ENCODE measurements around the gene BOLA2B. TPM values are rescaled to one million over a fixed set of nuclear protein-coding genes. Genes with fewer than 3 reads are reported as not detected.
A peak's percentile ranks its signal among the peaks of the same experiment; 100 is the strongest.

Gene BOLA2B
- total RNA-seq, 2 donors from 2014 or later: 125 to 134 TPM

DNA sequence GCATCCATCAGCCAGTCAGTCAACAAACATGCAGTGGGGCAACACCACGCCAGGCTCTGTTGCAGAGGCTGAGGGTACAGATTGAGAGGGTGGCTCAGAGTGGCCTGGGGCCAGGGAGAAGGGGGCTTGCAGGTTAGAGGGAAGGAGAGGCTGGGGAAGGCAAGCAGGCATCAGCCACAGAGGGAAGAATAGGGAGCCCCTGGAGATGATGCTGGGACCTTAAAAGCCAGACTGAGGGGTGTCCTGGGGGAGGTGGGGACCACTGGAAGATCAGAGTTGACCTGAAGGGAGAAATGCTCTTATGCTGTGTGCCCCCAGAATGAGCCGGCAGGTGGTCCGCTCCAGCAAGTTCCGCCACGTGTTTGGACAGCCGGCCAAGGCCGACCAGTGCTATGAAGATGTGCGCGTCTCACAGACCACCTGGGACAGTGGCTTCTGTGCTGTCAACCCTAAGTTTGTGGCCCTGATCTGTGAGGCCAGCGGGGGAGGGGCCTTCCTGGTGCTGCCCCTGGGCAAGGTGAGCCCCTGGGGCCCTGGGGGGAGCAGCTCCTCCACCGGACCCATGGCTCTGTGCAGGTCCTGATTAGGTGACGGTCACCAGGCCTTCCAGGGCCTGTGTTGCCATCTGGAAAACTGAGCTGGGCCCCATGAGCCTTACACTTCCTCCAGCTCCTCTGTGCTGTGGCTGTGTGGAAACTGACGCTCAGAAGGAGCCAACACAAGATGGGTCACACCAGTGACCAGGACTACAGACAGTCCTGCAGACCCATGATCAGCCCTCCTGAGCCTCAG lies 8.4 kb downstream of the BOLA2B start:
- no peaks in the 10 kb centered on the region for H3K9me3 ChIP-seq (ENCODE audit: control insufficient read depth, low read length)
- no peaks in the 10 kb centered on the region for H3K9me3 Mint-ChIP-seq
- no peak overlapping the region for H3K4me3 ChIP-seq (ENCODE audit: low read length)
- H3K27ac Mint-ChIP-seq: no peak overlapping the region
- TF ChIP-seq, protein P1, sequence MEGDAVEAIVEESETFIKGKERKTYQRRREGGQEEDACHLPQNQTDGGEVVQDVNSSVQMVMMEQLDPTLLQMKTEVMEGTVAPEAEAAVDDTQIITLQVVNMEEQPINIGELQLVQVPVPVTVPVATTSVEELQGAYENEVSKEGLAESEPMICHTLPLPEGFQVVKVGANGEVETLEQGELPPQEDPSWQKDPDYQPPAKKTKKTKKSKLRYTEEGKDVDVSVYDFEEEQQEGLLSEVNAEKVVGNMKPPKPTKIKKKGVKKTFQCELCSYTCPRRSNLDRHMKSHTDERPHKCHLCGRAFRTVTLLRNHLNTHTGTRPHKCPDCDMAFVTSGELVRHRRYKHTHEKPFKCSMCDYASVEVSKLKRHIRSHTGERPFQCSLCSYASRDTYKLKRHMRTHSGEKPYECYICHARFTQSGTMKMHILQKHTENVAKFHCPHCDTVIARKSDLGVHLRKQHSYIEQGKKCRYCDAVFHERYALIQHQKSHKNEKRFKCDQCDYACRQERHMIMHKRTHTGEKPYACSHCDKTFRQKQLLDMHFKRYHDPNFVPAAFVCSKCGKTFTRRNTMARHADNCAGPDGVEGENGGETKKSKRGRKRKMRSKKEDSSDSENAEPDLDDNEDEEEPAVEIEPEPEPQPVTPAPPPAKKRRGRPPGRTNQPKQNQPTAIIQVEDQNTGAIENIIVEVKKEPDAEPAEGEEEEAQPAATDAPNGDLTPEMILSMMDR (conservative IDR thresholded peaks at IDR 0.05): no peak
- H3K4me1 Mint-ChIP-seq: peaks cover 2% of the 10 kb centered on the region
- no peak for DNase-seq
- H3K27me3 Mint-ChIP-seq (ENCODE audit: insufficient read depth): peaks cover 38% of the 10 kb centered on the region
- no peak overlapping the region for H3K9ac ChIP-seq (ENCODE audit: extremely low read depth, low read length, poor library complexity, severe bottlenecking)
- peaks cover 17% of the 10 kb centered on the region for H3K27me3 ChIP-seq (ENCODE audit: control insufficient read depth, insufficient read depth, low read length, poor library complexity, severe bottlenecking)
- no peak overlapping the region for H3K27ac ChIP-seq (ENCODE audit: low read depth, low read length)
- no peaks in the 10 kb centered on the region for H3K36me3 Mint-ChIP-seq (ENCODE audit: low read depth)
- H3K4me3 Mint-ChIP-seq: no peak overlapping the region
- WGBS, 2 experiments (ENCODE audit: insufficient coverage in 1 of 2, insufficient read length in 1 of 2): 87 to 92% methylated on average over 7 to 13 of the region's 13 CpGs
- H3K4me1 ChIP-seq (ENCODE audit: control insufficient read depth, insufficient read depth, low read length): peaks cover 2% of the 10 kb centered on the region
- no peaks in the 10 kb centered on the region for H3K36me3 ChIP-seq (ENCODE audit: control insufficient read depth, insufficient read depth, low read length)

DNA sequence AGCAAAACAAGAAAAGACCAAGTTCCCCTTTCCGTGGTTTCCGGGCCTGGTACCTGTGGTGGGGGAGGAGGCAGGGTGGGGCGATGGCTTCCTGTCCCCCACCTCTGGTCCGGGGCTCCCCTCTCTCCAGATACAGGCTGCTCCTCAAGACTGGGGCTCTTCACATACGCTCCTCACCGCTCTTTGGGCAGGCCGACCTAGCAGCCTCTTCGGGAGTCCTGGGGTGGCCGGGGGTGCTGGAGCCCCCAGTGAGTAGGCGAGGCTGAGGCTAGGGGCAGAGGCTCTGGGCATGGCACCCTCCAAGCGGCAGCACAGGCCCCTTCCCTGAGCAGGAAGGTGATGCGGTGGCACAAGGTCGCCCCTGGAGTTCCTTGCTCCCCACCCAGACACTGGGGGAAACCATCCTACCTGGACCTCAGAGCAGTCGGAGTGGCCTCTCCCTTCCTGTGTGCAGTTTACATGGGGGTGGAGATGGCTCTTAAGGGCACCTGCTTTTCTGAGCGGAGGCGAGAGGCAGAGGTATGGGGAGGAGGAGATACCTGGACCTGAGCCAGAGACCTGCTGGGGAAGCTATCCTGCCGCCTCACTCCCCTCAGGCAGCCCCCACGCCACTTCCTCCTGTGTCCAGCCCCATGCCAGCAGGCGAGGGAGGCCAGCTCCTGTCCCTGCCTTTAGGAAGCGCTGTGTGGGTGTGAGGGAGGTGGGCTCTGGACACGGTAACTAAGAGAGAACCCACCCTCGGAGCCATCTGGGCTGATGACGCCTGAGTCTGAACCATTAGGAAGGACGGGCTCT lies 9.2 kb downstream of the BOLA2B start:
- Mint-ChIP-seq H3K36me3 (ENCODE audit: low read depth) (no peaks in the 10 kb centered on the region), H3K4me3 (no peak overlapping the region), H3K9me3 (no peaks in the 10 kb centered on the region), H3K27me3 (ENCODE audit: insufficient read depth) (peaks cover 43% of the 10 kb centered on the region), H3K4me1 (peaks cover 2% of the 10 kb centered on the region), H3K27ac (no peak overlapping the region)
- DNase-seq: peak; percentile 47
- Histone ChIP-seq H3K4me3 (ENCODE audit: low read length) (no peak overlapping the region), H3K27ac (ENCODE audit: low read depth, low read length) (no peak overlapping the region), H3K27me3 (ENCODE audit: control insufficient read depth, insufficient read depth, low read length, poor library complexity, severe bottlenecking) (peaks cover 17% of the 10 kb centered on the region), H3K36me3 (ENCODE audit: control insufficient read depth, insufficient read depth, low read length) (no peaks in the 10 kb centered on the region), H3K4me1 (ENCODE audit: control insufficient read depth, insufficient read depth, low read length) (peaks cover 2% of the 10 kb centered on the region), H3K9me3 (ENCODE audit: control insufficient read depth, low read length) (no peaks in the 10 kb centered on the region), H3K9ac (ENCODE audit: extremely low read depth, low read length, poor library complexity, severe bottlenecking) (no peak overlapping the region)
- WGBS, 2 experiments (ENCODE audit: insufficient coverage in 1 of 2, insufficient read length in 1 of 2): 79 to 82% methylated on average over 12 to 23 of the region's 24 CpGs
- TF ChIP-seq, protein P1 (conservative IDR thresholded peaks at IDR 0.05): no peak

DNA sequence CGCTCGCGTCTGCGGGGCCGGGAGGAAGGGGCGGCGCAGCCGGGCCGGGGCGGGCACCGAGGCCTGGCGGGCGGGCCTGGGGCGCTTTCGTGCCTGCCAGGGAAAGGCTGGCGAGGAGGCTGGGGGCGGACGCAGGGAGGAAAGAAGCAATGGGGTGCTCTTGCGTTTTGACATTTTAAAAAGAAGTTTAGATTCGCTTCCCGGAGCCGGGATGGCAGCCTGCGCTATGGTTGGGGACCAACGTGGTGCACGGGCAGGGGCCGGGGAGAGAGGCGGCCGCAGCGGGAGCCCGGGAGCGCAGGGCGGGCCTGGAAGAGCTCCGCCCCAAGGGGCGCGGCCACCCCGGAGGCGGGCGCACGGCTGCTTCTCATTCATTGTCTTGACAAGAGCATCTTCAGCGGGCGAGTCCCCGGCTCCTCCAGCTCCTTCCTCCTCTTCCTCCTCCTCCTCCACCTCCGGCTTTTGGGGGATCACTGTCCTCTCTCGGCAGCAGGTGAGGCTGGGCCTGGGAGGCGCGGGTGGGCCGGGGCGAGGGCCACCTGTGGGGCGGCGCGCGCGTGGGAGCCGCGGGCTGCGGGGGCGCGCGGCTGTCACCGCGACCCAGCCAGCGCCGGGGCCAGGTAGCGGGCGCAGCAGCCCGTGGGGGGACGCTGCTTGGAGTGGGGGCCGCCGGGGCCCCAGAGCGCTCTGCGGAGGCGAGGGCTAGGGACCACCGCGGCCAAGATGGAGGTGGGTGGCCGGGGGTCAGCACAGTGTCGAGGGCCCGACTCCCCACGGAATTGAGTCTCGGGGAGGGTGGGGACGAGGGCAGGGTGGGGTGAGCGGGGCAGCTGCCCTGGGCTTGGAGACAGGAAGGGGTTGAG lies 10.0 kb downstream of the BOLA2B start, which contains the start of gene CORO1A:
Gene CORO1A (plus strand): TSS at position 370 of the 863 bp plus-strand sequence. CDS start 1,608 bp downstream, outside the sequence.
- Mint-ChIP-seq H3K4me1 (peaks cover 2% of the 10 kb centered on the region), H3K4me3 (peak within 1 kb of the TSS; percentile 64), H3K9me3 (no peaks in the 10 kb centered on the region), H3K27me3 (ENCODE audit: insufficient read depth) (peaks cover 43% of the 10 kb centered on the region), H3K36me3 (ENCODE audit: low read depth) (no peaks in the 10 kb centered on the region), H3K27ac (peak within 1 kb of the TSS; percentile 52)
- Histone ChIP-seq H3K4me1 (ENCODE audit: control insufficient read depth, insufficient read depth, low read length) (peaks cover 2% of the 10 kb centered on the region), H3K27me3 (ENCODE audit: control insufficient read depth, insufficient read depth, low read length, poor library complexity, severe bottlenecking) (peaks cover 17% of the 10 kb centered on the region), H3K27ac (ENCODE audit: low read depth, low read length) (no peak within 1 kb of the TSS), H3K36me3 (ENCODE audit: control insufficient read depth, insufficient read depth, low read length) (no peaks in the 10 kb centered on the region), H3K4me3 (ENCODE audit: low read length) (peak within 1 kb of the TSS; percentile 68), H3K9me3 (ENCODE audit: control insufficient read depth, low read length) (no peaks in the 10 kb centered on the region), H3K9ac (ENCODE audit: extremely low read depth, low read length, poor library complexity, severe bottlenecking) (no peak within 1 kb of the TSS)
- 5 to 10% methylated on average over 11 to 81 of the region's 81 CpGs for WGBS, 2 experiments (ENCODE audit: insufficient coverage in 1 of 2, insufficient read length in 1 of 2)
- TF ChIP-seq, protein P1 (conservative IDR thresholded peaks at IDR 0.05): no peak
- peak; percentile 94 for DNase-seq
